HepG2 (cell line): ENCODE measurements around the gene DMXL2. TPM values are rescaled to one million over a fixed set of nuclear protein-coding genes. Genes with fewer than 3 reads are reported as not detected.
A peak's percentile ranks its signal among the peaks of the same experiment; 100 is the strongest.

Source experiments
- ATAC-seq: fragments of 200-7000 bp; cut with Tn5 transposase; 3 replicates; pipeline ENCODE4 v1.9.1; 2020; ENCODE audit warnings: mild to moderate bottlenecking, moderate library complexity
- BruUV-seq: library from RNA; stranded (reverse); fragments of 400-500 nt; replicated peaks from 2 replicates; lab custom pipeline; 2021; lab: Mats Ljungman, UMichigan
- CTCF ChIA-PET: fragments of 300-600 bp; formaldehyde crosslinking; extraction: SDS; loops from one replicate; lab custom pipeline; 2021; ENCODE audit warnings: low total read pairs, inconsistent platforms, low intra/inter-chr PET ratio; lab: Yijun Ruan, JAX
- POLR2A ChIA-PET: fragments of 350-600 bp; sonication (Branson Sonifier 250); formaldehyde crosslinking; loops from one replicate; lab custom pipeline; 2020; ENCODE audit warnings: antibody characterized with exemption, inconsistent platforms; lab: Yijun Ruan, JAX
- DNase-seq: peaks from one replicate; pipeline ENCODE4 v3.0.0-alpha.2; 2015; ENCODE audit warnings: low spot score
- FAIRE-seq: peaks from 3 replicates; lab custom pipeline; 2011; peaks lifted over from hg19 to GRCh38; lab: Jason Lieb, UNC
- H2AFZ ChIP-seq: one replicate; pipeline ENCODE4 v1.6.1; 2011; ENCODE audit warnings: low read length, inconsistent platforms
- H3K27ac ChIP-seq: fragments of 300-600 bp; 3 replicates; pipeline ENCODE4 v1.8.0; 2011; ENCODE audit warnings: mixed run types, mild to moderate bottlenecking, mixed read lengths, low read length, inconsistent platforms; ENCODE audit not compliant: insufficient read depth; ENCODE audit errors: extremely low read length
- H3K27me3 ChIP-seq, 2 experiments: fragments of 200-600 bp in 1 of 2; 2 replicates in 1 of 2; 3 replicates in 1 of 2; pipeline versions ENCODE4 v1.6.0 to v1.8.0; 2011; ENCODE audit warnings: low read length in 2 of 2, mild to moderate bottlenecking in 2 of 2, moderate library complexity in 2 of 2, inconsistent platforms in 1 of 2; ENCODE audit not compliant: insufficient read depth in 2 of 2, control insufficient read depth in 1 of 2
- H3K36me3 ChIP-seq, 2 experiments: fragments of 200-600 bp in 1 of 2; replicated peaks in 1 of 2; 2 replicates in 1 of 2; 3 replicates in 1 of 2; pipeline versions ENCODE4 v1.5.1 to v1.8.0; 2011; ENCODE audit warnings: low read length in 2 of 2, inconsistent platforms in 1 of 2; ENCODE audit not compliant: insufficient read depth in 2 of 2, control insufficient read depth in 1 of 2
- H3K4me1 ChIP-seq: 2 replicates; pipeline ENCODE4 v1.5.1; 2012; ENCODE audit warnings: low read length, inconsistent platforms; ENCODE audit not compliant: insufficient read depth
- H3K4me2 ChIP-seq: 2 replicates; pipeline ENCODE4 v1.6.0; 2011; ENCODE audit warnings: low read depth, low read length, inconsistent platforms
- H3K4me3 ChIP-seq, 3 experiments: fragments of 200-600 bp in 1 of 3; sonication (generic), shearing (Covaris generic) in 1 of 3; replicated peaks in 1 of 3; 2 replicates each; pipeline ENCODE4 v1.5.1; 2011 to 2016; ENCODE audit warnings: low read length in 3 of 3, inconsistent platforms in 2 of 3, low read depth in 2 of 3, mild to moderate bottlenecking in 2 of 3, control low read depth in 1 of 3, mixed read lengths in 1 of 3; ENCODE audit not compliant: insufficient read depth in 1 of 3
- H3K79me2 ChIP-seq: one replicate; pipeline ENCODE4 v1.6.1; 2011; ENCODE audit warnings: low read length, inconsistent platforms; ENCODE audit not compliant: insufficient read depth
- H3K9ac ChIP-seq: 2 replicates; pipeline ENCODE4 v1.6.0; 2011; ENCODE audit warnings: mild to moderate bottlenecking, low read depth, low read length, inconsistent platforms; ENCODE audit not compliant: insufficient read depth
- H3K9me3 ChIP-seq: 2 replicates; pipeline ENCODE4 v1.5.1; 2012; ENCODE audit warnings: mild to moderate bottlenecking, low read length
- H4K20me1 ChIP-seq: 2 replicates; pipeline ENCODE4 v1.6.0; 2011; ENCODE audit warnings: inconsistent platforms, mild to moderate bottlenecking, low read length, moderate library complexity; ENCODE audit not compliant: insufficient read depth
- ATF7 ChIP-seq, 2 experiments: fragments of 450-650 bp in 1 of 2; sonication (generic) in 1 of 2; formaldehyde crosslinking in 1 of 2; IDR thresholded peaks; 2 replicates each; pipeline versions ENCODE4 v1.4.0 to v1.6.1; 2016 to 2020; ENCODE audit warnings: antibody characterized with exemption in 1 of 2, mild to moderate bottlenecking in 1 of 2, missing genetic modification reagents in 1 of 2
- FOSL2 ChIP-seq: sonication (generic); formaldehyde crosslinking; IDR thresholded peaks from 2 replicates; pipeline ENCODE4 v1.4.0; 2020; ENCODE audit warnings: missing genetic modification reagents
- KDM3A ChIP-seq: IDR thresholded peaks from 2 replicates; pipeline ENCODE4 v1.6.1; 2018; ENCODE audit warnings: low read depth, missing compliant biosample characterization
- KDM5A ChIP-seq: fragments of 200-600 bp; sonication (generic); IDR thresholded peaks from 2 replicates; pipeline ENCODE4 v1.7.0; 2018; ENCODE audit warnings: antibody characterized with exemption, mild to moderate bottlenecking, low read length, borderline replicate concordance
- PAX8 ChIP-seq: sonication (generic); formaldehyde crosslinking; IDR thresholded peaks from 2 replicates; pipeline ENCODE4 v1.8.0; 2022; ENCODE audit warnings: mild to moderate bottlenecking, missing genetic modification reagents, borderline replicate concordance
- ZNF572 ChIP-seq: sonication (generic); formaldehyde crosslinking; IDR thresholded peaks from 2 replicates; pipeline ENCODE4 v1.5.1; 2020; ENCODE audit warnings: mild to moderate bottlenecking, missing genetic modification reagents
- WGBS: methylation state at CpG from one replicate; pipeline ENCODE4 v1.1.6; 2017; ENCODE audit warnings: low lambda C conversion rate; 5-methylcytosine and 5-hydroxymethylcytosine counted together
- in situ Hi-C: cut with HindIII; loops from 2 replicates; pipeline ENCODE4 v1.10.0; 2017; ENCODE audit warnings: low pct_unique_long_range_greater_than_20kb; ENCODE audit not compliant: extremely low pct_ligation_motif_present
- intact Hi-C: fragments of 100-400 bp; cut with micrococcal nuclease; formaldehyde crosslinking; loops from one replicate; pipeline ENCODE4 v1.10.0; 2022; ENCODE audit not compliant: unreplicated experiment
- polyA plus RNA-seq, 8 experiments: library from polyadenylated mRNA; depleted of rRNA in 3 of 8; stranded (reverse) in 7 of 8; unstranded in 1 of 8; fragments of >200 nt; fragmentation: Illumina TruSeq in 4 of 8; extraction: Trizol in 4 of 8; gene quantifications; 2 replicates each; pipeline versions ENCODE4 v1.2.1 to v1.2.3, GENCODE V29; 2011 to 2016; ENCODE audit warnings: low read depth in 4 of 8, missing spikeins in 1 of 8, mixed read lengths in 1 of 8; ENCODE audit not compliant: insufficient read depth in 1 of 8
- total RNA-seq, 5 experiments: library from RNA; depleted of rRNA; stranded (reverse); fragments of >200 nt; fragmentation: Illumina TruSeq; extraction: Trizol; gene quantifications; 2 replicates each; pipeline ENCODE4 v1.2.3, GENCODE V29; 2016; ENCODE audit warnings: low read depth in 1 of 5

Gene DMXL2
- total and polyA plus RNA-seq, 2 of the 13 experiments (the other 11 are each of a cell fraction or from before 2014, with no cell fraction given): 11.6 to 15.3 TPM

DNA sequence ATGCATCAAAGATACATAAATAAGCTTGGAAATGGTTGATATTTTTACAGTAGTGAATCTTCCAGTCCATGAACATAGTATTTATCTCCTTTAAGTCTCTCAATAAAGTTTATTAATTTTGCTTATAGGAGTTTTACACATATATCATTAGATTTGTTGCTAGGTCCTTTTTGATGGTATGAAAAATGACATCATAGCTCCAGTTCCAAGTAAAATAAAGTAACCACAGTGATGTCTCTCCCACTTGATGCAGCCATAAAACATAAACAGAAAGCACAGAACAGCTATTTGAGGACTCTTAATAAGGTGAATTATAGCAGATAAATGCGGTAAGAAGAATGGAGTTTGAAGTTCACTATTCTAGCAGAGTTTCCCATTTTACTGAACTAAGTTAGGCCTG lies 20.8 kb downstream of the DMXL2 start:
- H4K20me1 ChIP-seq: no peaks in the 10 kb centered on the region
- FAIRE-seq (no peak), DNase-seq (no peak), ATAC-seq (no peak)
- no peaks in the 10 kb centered on the region for H3K27me3 ChIP-seq
- intact Hi-C loops (no loop called here), in situ Hi-C loops (no loop called here)
- no peak overlapping the region for H3K27ac ChIP-seq
- TF ChIP-seq KDM5A (no peak), ATF7 (IDR thresholded peaks at IDR 0.05) (0 out of 2 replicates have a peak, but pooled peaks have one; percentile 5), ATF7 (CRISPR knock-in tag; IDR thresholded peaks at IDR 0.05) (no peak)
- H3K4me3 ChIP-seq: no peak overlapping the region
- no TSS peak for BruUV-seq
- no peak overlapping the region for H3K9ac ChIP-seq
- no peaks in the 10 kb centered on the region for H3K4me1 ChIP-seq
- H3K4me2 ChIP-seq: no peak overlapping the region
- POLR2A ChIA-PET: no interaction called here
- CTCF ChIA-PET: no interaction called here
- H2AFZ ChIP-seq: no peak overlapping the region
- no peaks in the 10 kb centered on the region for H3K9me3 ChIP-seq
- no peaks in the 10 kb centered on the region for H3K79me2 ChIP-seq
- no peaks in the 10 kb centered on the region for H3K36me3 ChIP-seq
- WGBS: 100% methylated on average over 1 of the region's 1 CpG

DNA sequence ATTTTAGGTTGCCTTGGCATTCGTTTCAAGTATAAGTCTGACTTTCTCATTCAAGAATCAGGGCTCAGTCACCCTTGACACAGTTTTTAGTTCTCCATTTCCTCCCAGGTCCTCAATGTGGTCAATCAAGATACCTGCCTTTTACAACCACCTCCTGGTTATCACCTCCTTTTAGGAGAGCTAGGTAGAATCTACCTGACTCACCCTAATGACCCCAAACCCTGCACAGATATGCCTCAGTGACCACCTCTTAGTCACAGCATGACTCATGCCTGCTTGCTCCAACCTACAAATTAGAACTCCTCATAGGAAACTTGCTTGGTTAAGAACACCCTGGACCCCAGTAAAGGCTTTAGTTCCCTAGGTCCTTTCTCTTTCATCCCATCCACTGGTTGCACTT lies 22.5 kb downstream of the DMXL2 start:
- Histone ChIP-seq H3K27ac (no peak overlapping the region), H3K36me3 (no peaks in the 10 kb centered on the region), H3K4me2 (no peak overlapping the region), H3K4me3 (no peak overlapping the region), H3K27me3 (no peaks in the 10 kb centered on the region), H4K20me1 (no peaks in the 10 kb centered on the region), H3K9ac (no peak overlapping the region), H3K79me2 (no peaks in the 10 kb centered on the region), H2AFZ (no peak overlapping the region), H3K4me1 (no peaks in the 10 kb centered on the region), H3K9me3 (no peaks in the 10 kb centered on the region)
- CTCF ChIA-PET: no interaction called here
- no TSS peak for BruUV-seq
- FAIRE-seq (no peak), DNase-seq (no peak), ATAC-seq (no peak)
- intact Hi-C loops: no loop called here
- in situ Hi-C loops: no loop called here
- 0 out of 2 replicates have a peak, but pooled peaks have one; percentile 30 for TF ChIP-seq FOSL2 (CRISPR knock-in tag)
- no peak for TF ChIP-seq KDM3A (CRISPR knock-in tag)
- TF ChIP-seq ZNF572 (CRISPR knock-in tag): no peak
- TF ChIP-seq PAX8: no peak
- POLR2A ChIA-PET: no interaction called here
- 87% methylated on average over 1 of the region's 1 CpG for WGBS
